Measurements from ENCODE around the gene SNAPC4. TPM values are rescaled to one million over a fixed set of nuclear protein-coding genes. Genes with fewer than 3 reads are reported as not detected.

Gene SNAPC4
- total RNA-seq, 1 experiment from 2014 or later, result 29.7 TPM

GRCh38 chr9:136402067-136402466 lies 2.1 kb upstream of the SNAPC4 start:
- Mint-ChIP-seq H3K4me1 (peaks cover 11 to 12% of the 10 kb centered on the region in 2 experiments), H3K27ac (no peak overlapping the region), H3K9me3 (no peaks in the 10 kb centered on the region), H3K27me3 (ENCODE audit: low read depth) (no peaks in the 10 kb centered on the region), H3K4me3 (no peak overlapping the region), H3K36me3 (ENCODE audit: insufficient read depth in 1 of 3, low read depth in 3 of 3) (peaks cover 21 to 68% (median 56%) of the 10 kb centered on the region in 3 experiments)
- no peak for DNase-seq
- no peak overlapping the region for H2BK20ac ChIP-seq (ENCODE audit: low read depth, low read length, poor library complexity, severe bottlenecking)
- no peaks in the 10 kb centered on the region for H3K4me1 ChIP-seq (ENCODE audit: insufficient read depth, low read length)
- peaks cover 10% of the 10 kb centered on the region for H3K79me1 ChIP-seq (ENCODE audit: insufficient read depth, low read depth, low read length, poor library complexity, severe bottlenecking)
- no peak overlapping the region for H2AFZ ChIP-seq (ENCODE audit: low read length)
- no peak overlapping the region for H2BK120ac ChIP-seq (ENCODE audit: low read depth, low read length, poor library complexity, severe bottlenecking)
- no peak overlapping the region for H3T11ph ChIP-seq (ENCODE audit: low read length)
- H3K4ac ChIP-seq (ENCODE audit: low read depth, low read length), result no peak overlapping the region
- H3K18ac ChIP-seq (ENCODE audit: insufficient read length, low read depth, low read length), result no peak overlapping the region
- H3K27me3 ChIP-seq (ENCODE audit: insufficient read depth, low read length), result no peaks in the 10 kb centered on the region
- H4K91ac ChIP-seq (ENCODE audit: insufficient read length, low read depth, low read length), result no peak overlapping the region
- no peak overlapping the region for H2BK15ac ChIP-seq (ENCODE audit: low read depth, low read length)
- no peaks in the 10 kb centered on the region for H3K9me3 ChIP-seq (ENCODE audit: control insufficient read depth, low read depth, low read length)
- no peak overlapping the region for H3K9ac ChIP-seq (ENCODE audit: extremely low read depth, insufficient read length, low read length)
- peaks cover 14% of the 10 kb centered on the region; the same call in 1 of the 2 replicates for H3K79me2 ChIP-seq (ENCODE audit: insufficient read depth, low read length)
- H2BK5ac ChIP-seq (ENCODE audit: insufficient read length, low read length), result no peak overlapping the region
- H3K27ac ChIP-seq (ENCODE audit: insufficient read length, low read depth, low read length), result no peak overlapping the region
- no peak overlapping the region for H3K4me2 ChIP-seq (ENCODE audit: insufficient read depth, insufficient read length, low read length)
- no peak overlapping the region for H3K56ac ChIP-seq (ENCODE audit: insufficient read length, low read depth, low read length)
- no CpG with 5 or more reads among the region's 13 CpGs for WGBS (ENCODE audit: extremely low coverage, insufficient read length, low lambda C conversion rate)
- H3K23ac ChIP-seq (ENCODE audit: insufficient read length, low read depth, low read length), result no peak overlapping the region
- no peak overlapping the region for H2AK5ac ChIP-seq (ENCODE audit: insufficient read length, low read length)
- no peak overlapping the region for H4K8ac ChIP-seq (replicated peaks; ENCODE audit: insufficient read length, low read depth, low read length)
- H4K5ac ChIP-seq (ENCODE audit: insufficient read length, low read depth, low read length), result no peak overlapping the region
- H2BK12ac ChIP-seq (ENCODE audit: insufficient read length, low read depth, low read length), result no peak overlapping the region
- no peak overlapping the region for H3K14ac ChIP-seq (ENCODE audit: insufficient read depth, low read length)
- TF ChIP-seq CTCF (conservative IDR thresholded peaks at IDR 0.05), result no peak
- no peaks in the 10 kb centered on the region for H4K20me1 ChIP-seq (ENCODE audit: control insufficient read depth, insufficient read depth, insufficient read length)
- peaks cover 6% of the 10 kb centered on the region for H3K23me2 ChIP-seq (ENCODE audit: insufficient read length, low read depth, low read length, poor library complexity, severe bottlenecking)
